HG02943 (cell line): ENCODE results near the gene RHBDD3.
"Not testable (repeated sequence)": the region's sequence is repeated elsewhere in the genome, so short reads cannot be mapped to it uniquely, and the experiment has no call there.

Experiments
- ATAC-seq: cut with Tn5 transposase; IDR thresholded peaks from one replicate; pipeline ENCODE4 v1.9.1; 2021; ENCODE audit warnings: mild to moderate bottlenecking, low read depth, moderate library complexity; ENCODE audit not compliant: unreplicated experiment

RHBDD3 gene

DNA sequence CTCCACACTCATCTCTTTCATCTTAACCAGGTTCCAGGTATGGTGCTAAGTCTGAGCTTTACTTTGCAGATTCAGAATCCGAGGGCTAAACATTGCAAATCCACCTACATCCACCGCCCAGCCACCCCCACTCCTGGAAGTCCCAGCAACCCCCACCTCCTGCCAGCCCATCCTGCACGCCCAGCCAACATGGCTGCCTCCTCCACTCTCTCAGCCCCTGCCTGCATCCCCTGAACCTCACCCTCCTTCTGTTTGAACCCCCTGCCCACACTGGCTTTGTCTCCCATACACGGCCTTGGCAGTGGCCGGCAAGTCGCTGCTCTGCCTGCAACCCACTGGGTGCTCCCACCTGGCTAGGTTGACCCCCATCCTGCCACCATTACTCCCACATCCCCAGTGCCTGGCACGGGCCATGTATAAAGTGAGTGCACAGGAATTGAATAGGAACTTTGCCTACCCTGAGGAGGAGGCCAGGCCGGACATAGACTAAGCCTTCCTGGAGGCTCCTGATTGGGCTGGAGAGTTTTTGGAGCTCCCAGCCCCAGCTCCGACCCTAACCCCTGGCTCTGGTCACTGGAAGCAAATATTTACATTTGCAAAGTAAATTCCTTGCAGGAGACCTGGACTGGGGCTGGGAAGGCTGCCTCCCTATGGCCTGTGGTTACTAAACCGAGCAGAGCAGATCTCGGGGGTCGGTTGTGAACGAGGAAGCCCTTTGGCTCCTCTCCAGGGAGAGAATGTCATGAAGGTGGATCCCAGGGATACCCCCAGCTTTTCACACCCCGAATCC, 47.7 kb downstream of the RHBDD3 start:
- ATAC-seq, result no peak

DNA sequence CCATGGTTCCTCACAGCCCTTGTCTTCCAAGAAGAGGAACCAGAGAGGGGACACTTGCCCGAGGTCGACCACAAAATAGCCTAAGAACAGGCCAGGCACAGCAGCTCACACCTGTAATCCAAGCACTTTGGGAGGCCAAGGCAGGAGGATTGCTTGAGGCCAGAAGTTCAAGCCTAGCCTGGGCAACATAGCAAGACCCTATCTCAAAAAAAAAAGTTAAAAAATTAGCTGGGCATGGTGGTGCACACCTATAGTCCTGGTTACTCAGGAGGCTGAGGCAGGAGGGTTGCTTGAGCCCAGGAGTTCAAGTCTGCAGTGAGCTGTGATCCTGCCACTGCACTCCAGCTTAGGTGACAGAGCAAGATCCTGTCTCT, 48.4 kb downstream of the RHBDD3 start:
- not testable (repeated sequence) for ATAC-seq

DNA sequence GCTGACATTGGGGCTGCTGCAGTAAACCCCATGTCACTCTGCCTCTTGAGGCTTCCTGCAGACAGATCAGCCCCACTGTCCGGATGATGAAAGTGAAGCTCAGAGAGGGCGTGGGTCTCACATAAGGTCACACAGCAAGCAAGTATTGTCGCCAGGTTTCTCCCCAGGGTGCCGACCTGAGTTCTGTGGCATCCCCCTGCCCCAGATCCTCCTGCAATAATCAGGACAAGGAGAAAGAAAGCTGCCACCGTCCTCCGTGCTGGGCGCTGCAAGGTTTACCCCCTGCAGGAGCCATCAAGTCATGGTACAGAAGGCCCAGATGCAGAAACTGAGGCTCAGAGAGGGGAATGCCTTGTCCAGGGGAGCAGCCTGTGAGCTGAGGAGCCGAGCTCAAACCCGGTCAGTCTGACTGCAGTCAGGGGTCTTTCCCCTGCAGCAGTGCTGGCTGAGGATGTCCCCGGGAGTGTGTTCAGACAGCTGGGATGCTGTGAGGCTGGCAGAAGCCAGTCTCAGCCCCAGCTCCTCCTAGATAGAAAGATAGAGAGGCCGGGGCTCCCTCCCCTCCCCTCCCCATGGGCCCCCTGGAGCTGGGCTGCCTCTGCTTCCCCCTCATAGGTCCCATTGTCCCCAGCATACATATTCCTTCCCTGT, 48.9 kb downstream of the RHBDD3 start:
- no peak for ATAC-seq

DNA sequence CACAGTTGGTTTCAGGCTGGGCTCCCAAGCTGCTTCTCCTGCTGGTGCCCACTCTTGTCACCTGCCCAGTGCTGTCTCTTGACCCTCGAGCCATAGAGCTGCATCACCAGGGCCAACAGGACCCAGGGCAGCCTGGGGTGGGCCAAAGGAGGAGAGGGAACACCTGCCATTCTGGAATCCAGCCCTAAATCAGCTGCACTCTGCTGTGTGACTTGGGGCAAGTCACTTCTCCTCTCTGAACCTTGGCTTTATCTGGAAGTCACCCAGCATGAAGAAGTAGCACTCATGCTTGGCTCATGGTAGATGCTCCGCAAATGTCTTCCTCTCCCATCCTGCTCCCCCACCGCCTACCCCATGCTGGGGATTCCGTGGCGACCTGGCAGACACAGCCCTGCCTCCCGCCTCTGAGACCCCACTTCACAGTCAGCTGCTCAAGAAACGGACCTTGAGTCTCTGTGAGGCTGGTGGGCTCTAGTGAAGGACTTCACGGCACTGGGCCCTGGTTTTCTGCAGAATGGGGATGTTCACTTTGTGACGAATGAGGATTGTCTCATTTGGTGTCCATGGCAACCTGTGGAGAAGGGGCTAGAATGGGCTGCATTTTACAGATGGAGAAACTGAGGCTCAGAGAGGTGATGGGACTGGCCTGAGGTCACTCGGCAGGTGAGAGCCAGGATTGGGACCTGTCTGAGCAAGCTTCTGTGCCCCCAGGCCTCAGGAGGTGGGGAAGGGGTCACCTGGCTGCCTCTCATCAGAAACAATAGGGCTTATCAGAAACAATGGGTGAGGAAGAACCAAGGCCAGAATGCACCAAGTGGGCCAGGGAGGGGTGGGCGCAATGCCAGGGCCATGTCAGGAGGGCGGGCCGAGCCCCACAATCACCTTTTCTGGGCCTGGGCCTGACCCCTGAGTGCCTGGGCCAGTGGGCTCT, 49.7 kb downstream of the RHBDD3 start:
- no peak for ATAC-seq

DNA sequence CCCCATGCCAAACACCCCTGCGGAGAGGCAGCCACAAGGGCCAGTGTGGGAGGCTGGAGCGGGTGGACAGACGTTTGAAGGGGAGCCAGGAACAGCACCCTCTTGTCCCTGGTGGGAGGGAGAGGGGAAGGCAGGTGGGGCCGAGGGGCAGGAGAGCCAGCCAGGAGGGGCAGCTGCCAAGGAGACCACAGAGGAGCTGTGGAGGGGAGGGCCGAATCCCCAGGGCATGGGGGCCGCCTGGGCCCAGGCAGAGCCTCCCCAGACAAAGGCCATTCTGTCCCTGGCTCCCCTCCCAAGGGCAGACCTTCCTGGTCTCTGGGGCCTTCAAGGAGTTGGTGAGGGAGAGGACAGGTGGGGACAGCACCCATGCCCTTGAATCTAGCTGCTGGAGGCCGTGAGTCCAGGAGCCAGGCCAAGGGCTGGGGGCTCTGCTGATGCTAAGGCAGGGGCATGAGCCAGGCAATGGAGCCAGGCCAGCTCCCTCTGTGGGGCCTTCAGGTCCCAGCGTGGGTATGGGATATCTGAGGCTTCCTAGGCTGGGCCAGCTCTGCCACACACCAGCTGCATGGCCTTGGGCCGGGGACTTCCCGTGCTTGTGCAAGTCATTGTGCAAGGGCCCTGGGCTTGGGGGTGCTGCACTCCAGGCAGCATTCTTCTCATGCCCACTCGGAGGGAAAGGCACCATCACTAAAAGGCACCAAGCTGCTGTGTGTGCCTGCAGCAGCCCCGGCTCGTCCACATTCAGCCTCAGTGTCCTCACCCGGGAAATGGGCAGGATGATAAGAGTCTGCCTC, 50.7 kb downstream of the RHBDD3 start:
- no peak for ATAC-seq

DNA sequence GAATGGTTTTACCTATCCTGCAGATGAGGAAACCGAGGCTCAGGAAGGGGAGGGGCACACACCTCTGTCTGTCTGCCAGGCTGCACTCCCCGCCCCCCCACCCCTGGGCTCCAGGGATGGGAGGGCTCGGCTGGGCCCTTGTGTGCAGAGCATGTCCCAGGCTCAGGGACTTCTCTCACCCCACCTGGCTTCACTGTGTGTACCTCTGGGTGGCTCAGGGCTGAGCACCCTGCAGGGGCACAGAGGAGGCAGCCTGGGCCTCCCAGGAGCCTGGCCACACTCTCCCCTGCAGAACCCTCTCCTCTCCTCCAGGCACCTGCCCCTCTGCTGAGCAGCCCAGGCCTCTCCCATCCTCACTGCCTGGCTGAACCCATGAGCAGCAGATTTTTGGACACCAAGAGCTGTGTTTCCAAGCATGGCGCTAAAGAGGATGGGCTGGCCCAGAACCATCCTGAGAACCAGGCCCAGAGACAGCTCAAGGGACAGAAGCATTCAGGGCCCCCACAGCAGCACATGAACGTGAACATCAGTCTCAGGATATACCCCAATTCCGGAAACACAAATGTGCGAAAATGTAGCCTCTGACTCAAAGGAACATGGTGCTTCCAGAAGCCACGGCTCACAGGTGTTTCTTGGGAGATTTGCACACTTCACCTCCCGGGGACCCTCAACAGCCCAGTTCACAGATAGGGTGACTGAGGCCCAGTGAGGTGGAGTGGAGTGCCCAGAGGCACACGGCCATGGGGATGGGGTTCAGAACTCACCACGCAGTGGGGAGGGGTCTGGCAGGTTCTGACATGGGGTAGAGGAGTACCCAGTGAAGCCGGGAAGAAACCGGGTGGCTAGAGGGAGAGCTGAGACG, 51.5 kb downstream of the RHBDD3 start:
- ATAC-seq, result no peak

DNA sequence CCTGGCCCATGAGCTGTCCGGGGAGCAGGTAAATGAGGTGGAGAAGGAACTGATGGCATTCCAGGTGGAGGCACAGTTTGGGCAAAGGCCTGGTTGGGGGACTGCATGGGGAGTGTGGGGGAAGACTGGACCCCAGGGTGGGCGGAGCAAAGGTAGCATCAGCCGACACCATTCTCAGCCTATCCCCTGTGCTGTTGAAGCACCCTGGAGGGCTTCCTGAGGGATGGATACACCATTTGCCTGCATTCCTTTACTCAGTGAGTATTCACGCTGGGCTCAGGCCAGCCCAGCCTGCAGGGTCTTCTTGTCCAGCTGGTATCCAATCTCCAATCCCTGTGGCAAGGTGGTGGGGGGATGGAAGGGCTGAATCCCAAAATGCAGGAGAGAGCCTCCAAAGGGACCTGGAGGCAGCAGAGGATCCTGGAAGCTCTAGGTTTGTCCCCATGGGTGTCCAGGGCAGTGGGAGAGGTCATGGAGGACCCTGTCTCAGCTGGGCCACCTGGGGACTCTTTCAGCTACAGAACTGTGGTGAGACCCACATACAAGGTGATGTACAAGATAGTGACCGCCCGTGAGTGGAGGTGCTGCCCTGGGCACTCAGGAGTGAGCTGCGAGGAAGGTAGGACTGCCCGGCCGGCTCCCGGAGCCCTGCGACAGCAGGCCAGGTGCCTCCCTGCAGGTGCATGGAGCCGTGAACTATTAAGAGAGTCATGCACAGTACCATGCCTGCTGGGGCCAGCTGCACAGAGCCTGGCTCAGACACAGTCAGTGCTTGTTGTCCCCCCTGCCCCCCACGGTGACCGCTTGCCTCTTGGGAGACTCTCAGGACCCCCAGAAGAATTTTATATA, 52.5 kb downstream of the RHBDD3 start:
- no peak for ATAC-seq

DNA sequence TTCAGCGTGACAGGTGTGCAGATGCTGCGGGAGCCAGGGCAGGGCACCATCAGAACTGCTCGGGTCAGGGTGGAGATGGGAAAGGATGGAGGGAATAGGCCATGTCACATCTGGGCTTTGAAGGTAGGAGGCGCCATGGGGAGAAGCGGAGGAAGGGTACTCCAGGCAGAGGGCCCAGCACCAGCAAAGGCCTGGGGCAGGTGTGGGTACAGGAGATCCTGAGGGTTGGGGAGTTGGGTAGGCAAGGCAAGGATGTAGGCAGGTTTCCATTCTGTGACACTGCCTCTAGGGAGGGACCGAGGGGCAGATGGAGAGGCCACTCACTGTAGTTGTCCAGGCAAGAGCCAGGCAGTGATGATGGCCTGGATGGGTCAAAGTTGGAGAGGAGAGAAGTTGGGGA, 53.5 kb downstream of the RHBDD3 start:
- no peak for ATAC-seq

DNA sequence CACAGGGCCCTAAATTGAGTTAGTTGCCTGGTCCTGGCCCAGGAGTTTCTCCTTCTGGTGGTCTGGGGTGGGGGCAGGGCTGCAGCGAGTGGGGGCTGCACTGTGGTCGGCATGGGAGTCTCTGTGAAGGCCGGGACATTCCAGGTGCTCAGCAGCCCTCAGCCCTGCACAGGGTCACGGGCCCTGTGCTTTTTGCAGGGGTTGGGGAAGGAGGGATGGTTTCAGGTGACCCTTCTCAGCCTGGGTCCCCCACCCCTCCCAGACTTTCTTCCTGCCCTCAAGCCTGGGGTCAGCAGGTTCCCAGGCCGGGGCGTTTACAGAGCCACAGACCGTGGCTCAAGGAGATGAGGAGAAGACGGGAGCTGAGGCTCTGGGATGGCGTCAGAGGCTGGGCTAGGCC, 54.3 kb downstream of the RHBDD3 start:
- ATAC-seq, result no peak

DNA sequence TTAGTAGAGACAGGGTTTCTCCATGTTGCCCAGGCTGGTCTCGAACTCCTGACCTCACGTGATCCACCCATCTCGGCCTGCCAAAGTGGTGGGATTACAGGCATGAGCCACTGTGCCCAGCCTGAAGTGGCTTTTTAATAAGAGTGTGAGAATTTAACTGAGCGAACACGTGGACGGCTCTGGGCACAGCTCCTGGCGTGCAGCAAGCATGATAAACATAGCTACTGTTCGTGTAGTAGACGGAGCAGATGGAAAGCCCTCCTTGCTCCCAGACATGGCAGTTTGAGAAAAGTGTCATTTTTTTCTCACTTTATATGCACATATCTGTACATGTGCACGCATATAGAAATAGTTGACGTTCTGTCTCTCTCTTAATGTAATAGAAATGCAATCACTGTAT, 55.0 kb downstream of the RHBDD3 start:
- ATAC-seq, result no peak

DNA sequence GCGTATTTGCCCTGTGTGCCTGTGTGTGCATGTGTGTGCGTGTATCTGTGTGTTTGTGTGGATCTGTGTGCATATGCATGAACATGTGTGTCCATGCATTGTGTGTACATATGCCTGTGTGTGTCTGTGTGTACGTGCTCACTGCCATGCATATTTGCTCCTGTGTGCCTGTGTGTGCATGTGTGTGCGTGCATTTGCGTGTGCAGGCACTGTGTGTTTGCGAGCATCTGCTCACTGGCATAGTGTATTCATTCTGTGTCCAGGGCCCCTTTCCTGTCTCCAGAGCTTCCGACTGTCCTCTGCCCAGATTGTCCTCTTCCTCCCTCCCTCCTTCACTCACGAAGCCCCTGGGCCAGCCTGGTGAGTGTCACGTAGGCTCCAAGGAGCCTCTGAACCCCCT, 56.3 kb downstream of the RHBDD3 start:
- no peak for ATAC-seq

DNA sequence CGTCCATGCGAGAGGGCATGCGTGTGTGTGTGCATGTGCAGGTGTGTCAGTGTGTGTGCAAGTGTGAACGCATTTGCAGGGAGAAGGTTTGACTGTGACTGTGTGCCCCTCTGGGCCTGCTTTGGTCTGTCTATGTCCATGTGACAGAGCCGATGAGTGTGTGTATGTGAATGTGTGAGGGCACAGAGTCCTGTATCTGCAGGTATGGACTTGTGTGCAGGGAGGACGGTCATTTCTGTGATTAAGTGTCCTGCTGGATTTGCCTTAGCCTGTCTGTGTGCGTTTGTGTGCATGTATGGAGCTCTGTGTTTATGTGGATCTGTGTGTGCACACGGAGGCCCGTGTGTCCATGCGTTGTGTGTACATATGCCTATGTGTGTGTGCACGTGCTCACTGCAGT, 56.7 kb downstream of the RHBDD3 start:
- no peak for ATAC-seq
